HG02623 (cell line): Measurements from ENCODE around the gene BANF1.
A peak's percentile ranks its signal among the peaks of the same experiment; 100 is the strongest.

Experiments
- ATAC-seq: cut with Tn5 transposase; IDR thresholded peaks from one replicate; pipeline ENCODE4 v1.9.1; 2021; ENCODE audit warnings: moderate library complexity; ENCODE audit not compliant: unreplicated experiment

The BANF1 gene

GRCh38 chr11:66001942-66002647, at the start of gene BANF1, which contains the start of gene EIF1AD:
Gene BANF1 (plus strand): TSS chr11:66002503. CDS start chr11:66003251, 748 bp downstream.
Gene EIF1AD (minus strand): TSS chr11:66002157. CDS start chr11:66000389, 1,768 bp downstream.
- peak; percentile 85 for ATAC-seq

- ATAC-seq = no peak
Measured at GRCh38 chr11:65953471-65953870, 48.8 kb upstream of the BANF1 start.

DNA sequence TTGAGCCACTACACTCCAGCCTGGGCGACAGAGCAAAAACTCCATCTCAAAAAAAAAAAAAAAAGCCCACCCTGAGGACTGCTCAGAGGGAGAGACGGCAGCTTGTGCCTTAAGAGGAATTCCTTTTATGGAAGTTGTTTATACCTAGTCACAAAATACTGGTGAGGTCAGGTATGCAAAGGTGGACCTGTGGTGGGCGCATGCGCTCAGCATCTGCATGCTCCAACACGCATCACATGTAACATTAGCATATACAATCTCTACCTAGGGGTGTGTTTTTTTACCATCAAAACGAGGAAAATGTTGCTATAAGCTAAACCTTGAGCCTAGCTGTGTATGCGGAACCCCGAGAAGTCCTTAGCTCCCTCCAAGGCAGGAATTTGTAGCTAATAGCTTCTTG, 47.5 kb upstream of the BANF1 start:
- no peak for ATAC-seq

- ATAC-seq = no peak
Measured at GRCh38 chr11:65958291-65958690, 44.0 kb upstream of the BANF1 start.

GRCh38 chr11:65958774-65959420, 43.4 kb upstream of the BANF1 start:
- no peak for ATAC-seq

DNA sequence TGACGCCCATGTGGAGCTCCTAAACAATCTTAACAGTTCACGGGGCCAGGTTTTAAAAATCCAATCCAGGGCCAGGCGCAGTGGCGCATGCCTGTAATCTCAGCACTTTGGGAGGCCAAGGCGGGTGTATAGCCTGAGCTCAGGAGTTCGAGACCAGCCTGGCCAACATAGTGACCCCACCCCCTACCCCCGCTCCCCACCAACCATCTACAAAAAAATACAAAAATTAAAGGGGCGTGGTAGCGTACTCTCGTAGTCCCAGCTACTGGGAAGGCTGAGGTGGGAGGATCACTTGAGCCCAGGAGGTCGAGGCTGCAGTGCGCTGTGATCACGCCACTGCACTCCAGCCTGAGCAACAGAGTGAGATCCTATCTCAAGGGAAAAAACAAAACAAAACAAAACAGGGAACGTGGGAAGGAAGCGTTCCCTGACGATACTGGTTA, 41.5 kb upstream of the BANF1 start:
- ATAC-seq = no peak

DNA sequence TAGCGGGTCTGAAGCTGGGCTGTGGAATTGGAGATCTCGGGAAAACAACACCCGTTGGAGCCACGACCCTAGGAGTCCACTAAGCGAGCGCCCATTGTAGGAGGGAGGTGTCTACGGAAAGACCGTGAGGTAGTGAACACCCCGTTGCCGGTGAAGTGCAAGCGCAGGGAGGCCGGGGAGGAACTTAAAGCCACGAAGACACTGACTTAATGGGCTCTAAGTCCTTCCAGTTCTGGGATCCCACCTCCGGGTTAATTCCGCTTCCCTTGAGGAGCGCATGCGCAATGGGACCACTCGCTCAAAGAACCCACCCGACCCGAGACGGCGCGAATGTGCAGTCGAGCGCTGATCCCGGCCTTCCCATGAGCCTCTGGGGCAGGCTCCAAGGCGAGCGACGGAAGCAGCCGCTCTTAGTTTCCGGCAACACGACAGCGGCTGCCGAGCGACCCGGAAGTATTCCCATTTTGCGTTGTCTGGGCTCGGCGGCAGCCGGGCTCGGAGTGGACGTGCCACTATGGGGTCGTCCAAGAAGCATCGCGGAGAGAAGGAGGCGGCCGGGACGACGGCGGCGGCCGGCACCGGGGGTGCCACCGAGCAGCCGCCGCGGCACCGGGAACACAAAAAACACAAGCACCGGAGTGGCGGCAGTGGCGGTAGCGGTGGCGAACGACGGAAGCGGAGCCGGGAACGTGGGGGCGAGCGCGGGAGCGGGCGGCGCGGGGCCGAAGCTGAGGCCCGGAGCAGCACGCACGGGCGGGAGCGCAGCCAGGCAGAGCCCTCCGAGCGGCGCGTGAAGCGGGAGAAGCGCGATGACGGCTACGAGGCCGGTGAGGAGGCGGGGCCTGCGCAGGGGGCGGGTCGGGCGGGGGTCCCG, 40.8 kb upstream of the BANF1 start, which contains the start of gene SART1:
TSS of gene SART1 (plus strand) at position 468 of the 874 bp plus-strand sequence. CDS start at position 515, 47 bp downstream.
- ATAC-seq = peak; percentile 76

GRCh38 chr11:65962141-65962564, 40.1 kb upstream of the BANF1 start:
- ATAC-seq = no peak

DNA sequence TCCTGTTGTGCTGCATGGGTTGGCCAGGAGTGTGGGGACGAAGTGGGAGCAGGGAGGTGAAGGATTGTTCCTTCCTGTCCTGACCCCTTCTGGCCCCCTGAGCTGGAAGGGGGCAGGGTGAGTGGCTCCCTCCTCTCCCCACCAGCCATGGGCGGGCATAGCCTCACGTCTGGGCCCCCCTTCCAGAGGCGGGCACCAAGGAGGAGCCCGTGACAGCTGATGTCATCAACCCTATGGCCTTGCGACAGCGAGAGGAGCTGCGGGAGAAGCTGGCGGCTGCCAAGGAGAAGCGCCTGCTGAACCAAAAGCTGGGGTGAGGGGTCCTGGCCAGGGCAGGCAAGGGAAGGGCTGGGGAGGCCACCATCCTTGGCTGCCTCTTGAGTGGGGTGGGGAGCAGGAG, 37.4 kb upstream of the BANF1 start:
- ATAC-seq = no peak

DNA sequence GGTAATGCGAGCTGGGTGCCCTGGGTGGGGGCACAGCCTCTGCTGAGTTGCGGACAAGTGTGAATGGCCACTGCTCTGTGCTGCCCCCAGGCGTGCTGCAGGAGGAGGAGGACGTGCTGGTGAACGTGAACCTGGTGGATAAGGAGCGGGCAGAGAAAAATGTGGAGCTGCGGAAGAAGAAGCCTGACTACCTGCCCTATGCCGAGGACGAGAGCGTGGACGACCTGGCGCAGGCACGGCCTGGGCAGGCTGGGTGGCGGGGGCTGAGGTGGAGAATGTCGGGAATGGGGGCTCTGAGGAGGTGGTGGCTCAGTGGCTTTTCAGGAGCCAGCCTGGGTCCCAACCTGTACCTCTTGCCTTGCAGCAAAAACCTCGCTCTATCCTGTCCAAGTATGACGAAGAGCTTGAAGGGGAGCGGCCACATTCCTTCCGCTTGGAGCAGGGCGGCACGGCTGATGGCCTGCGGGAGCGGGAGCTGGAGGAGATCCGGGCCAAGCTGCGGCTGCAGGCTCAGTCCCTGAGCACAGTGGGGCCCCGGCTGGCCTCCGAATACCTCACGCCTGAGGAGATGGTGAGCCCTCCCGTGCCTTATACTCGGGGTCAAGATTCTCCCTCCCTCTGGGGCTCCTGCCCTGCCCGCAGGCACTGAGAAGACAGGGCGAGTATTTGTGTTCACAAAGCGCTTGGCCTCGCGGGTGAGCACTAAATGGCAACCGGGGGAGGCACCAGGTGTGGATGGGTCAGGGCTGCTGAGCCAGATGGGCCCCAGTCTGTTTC, 36.1 kb upstream of the BANF1 start:
- ATAC-seq = no peak

- ATAC-seq = no peak
Measured at GRCh38 chr11:65967329-65967934, 34.9 kb upstream of the BANF1 start.

DNA sequence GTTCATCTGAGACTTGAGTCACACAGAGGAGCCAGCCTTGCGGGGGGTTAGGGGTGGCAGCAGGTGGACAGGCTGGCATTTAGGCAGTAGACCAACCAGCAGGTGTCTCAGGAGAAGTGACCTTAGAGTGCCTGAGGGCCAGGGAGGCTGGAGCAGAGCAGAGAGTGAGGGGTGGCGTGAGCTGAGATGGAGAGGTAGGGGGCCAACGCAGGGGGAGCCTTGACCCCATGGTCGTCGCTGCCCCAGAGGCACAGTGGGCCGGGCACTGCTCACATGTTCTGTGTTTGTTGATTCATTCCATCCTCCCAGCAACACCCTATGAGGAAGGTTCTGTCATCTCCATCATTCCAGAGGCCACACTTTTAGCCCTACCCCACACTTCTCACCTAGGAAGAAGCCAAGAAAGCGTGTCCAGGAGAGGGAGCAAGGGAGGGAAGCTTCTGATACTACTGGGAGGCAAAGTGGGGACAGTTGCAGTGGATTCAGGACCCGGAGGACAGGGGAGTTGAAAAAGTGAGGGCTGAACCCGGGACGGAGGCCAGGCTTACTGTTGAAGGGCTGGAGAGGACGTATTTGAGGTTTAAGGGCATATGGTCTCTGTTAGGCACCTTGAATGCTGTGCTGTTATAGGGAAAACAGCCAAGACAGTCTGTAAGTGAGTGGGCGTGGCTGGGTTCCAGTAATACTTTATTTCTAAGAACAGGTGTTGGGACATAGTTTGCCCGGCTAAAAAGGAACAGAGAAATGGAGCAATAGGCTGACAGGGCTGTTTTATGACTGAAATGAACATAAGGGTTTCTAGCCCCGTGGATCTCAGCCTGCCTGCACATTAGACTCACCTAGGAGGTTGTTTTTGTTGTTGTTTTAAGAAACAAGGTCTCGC, 33.5 kb upstream of the BANF1 start:
- ATAC-seq = no peak

- no peak for ATAC-seq
Measured at GRCh38 chr11:65972116-65972515, 30.2 kb upstream of the BANF1 start.

- ATAC-seq = no peak
Measured at GRCh38 chr11:65973439-65974110, 28.7 kb upstream of the BANF1 start.

- no peak for ATAC-seq
Measured at GRCh38 chr11:65975771-65976170, 26.5 kb upstream of the BANF1 start.

GRCh38 chr11:65976216-65977176, 25.8 kb upstream of the BANF1 start:
- ATAC-seq = no peak

GRCh38 chr11:65977621-65978390, 24.5 kb upstream of the BANF1 start:
- ATAC-seq = no peak
